Nephron progenitor cell (in vitro differentiated cells): ENCODE measurements around the gene HAAO.

Source experiments
- DNase-seq: peaks from one replicate; pipeline ENCODE4 v3.0.0; 2021
- H3K27ac Mint-ChIP-seq: 2 replicates; pipeline ENCODE4 v1.8.0; 2021; ENCODE audit warnings: mild to moderate bottlenecking, moderate library complexity, mixed read lengths
- H3K27me3 Mint-ChIP-seq: 2 replicates; pipeline ENCODE4 v1.8.0; 2021; ENCODE audit warnings: mild to moderate bottlenecking, low read depth, mixed read lengths; ENCODE audit not compliant: poor library complexity
- H3K36me3 Mint-ChIP-seq: 2 replicates; pipeline ENCODE4 v1.8.0; 2021; ENCODE audit warnings: low read depth, mixed read lengths
- H3K4me1 Mint-ChIP-seq: 2 replicates; pipeline ENCODE4 v1.8.0; 2021; ENCODE audit warnings: mixed read lengths
- H3K4me3 Mint-ChIP-seq: 2 replicates; pipeline ENCODE4 v1.8.0; 2021; ENCODE audit warnings: mild to moderate bottlenecking, moderate library complexity, mixed read lengths
- H3K9me3 Mint-ChIP-seq: 2 replicates; pipeline ENCODE4 v1.8.0; 2021; ENCODE audit warnings: mild to moderate bottlenecking, moderate library complexity, mixed read lengths
- TF ChIP-seq, protein P1 (sequence below): fragments of 200-600 bp; sonication (generic); IDR thresholded peaks from 2 replicates; pipeline ENCODE4 v1.5.0; 2021; ENCODE audit warnings: antibody characterized with exemption

HAAO gene

GRCh38 chr2:42784204-42784880 is 8.0 kb downstream of the HAAO start:
- no peak for DNase-seq
- peaks cover 5% of the 10 kb centered on the region for H3K27me3 Mint-ChIP-seq
- TF ChIP-seq, protein P1, sequence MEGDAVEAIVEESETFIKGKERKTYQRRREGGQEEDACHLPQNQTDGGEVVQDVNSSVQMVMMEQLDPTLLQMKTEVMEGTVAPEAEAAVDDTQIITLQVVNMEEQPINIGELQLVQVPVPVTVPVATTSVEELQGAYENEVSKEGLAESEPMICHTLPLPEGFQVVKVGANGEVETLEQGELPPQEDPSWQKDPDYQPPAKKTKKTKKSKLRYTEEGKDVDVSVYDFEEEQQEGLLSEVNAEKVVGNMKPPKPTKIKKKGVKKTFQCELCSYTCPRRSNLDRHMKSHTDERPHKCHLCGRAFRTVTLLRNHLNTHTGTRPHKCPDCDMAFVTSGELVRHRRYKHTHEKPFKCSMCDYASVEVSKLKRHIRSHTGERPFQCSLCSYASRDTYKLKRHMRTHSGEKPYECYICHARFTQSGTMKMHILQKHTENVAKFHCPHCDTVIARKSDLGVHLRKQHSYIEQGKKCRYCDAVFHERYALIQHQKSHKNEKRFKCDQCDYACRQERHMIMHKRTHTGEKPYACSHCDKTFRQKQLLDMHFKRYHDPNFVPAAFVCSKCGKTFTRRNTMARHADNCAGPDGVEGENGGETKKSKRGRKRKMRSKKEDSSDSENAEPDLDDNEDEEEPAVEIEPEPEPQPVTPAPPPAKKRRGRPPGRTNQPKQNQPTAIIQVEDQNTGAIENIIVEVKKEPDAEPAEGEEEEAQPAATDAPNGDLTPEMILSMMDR, result no peak
- peaks cover 33% of the 10 kb centered on the region for H3K9me3 Mint-ChIP-seq
- H3K36me3 Mint-ChIP-seq, result peaks cover 27% of the 10 kb centered on the region
- no peak overlapping the region for H3K4me3 Mint-ChIP-seq
- H3K4me1 Mint-ChIP-seq, result peaks cover 37% of the 10 kb centered on the region
- no peak overlapping the region for H3K27ac Mint-ChIP-seq

DNA sequence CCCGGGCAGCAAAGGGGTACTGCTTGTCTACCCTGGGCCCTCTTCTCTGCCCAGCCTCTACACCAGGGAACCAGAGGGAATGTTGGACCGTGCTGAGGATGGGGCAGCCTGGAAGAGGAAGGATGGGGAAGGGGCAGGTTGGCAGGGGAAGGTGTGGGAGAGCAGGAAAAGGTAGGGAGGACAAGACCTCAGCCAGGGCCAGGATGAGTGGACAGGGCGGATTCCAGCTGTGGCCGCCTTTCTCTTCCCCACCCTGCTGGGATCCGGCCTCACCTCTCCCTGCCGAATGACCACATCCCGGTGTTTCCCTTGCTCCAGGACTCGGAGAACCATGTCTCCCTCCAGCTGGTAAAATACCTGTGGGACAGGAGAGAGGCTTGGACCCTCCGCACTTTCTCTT is 8.9 kb downstream of the HAAO start:
- H3K36me3 Mint-ChIP-seq, result peaks cover 27% of the 10 kb centered on the region
- no peak overlapping the region for H3K27ac Mint-ChIP-seq
- no peak for DNase-seq
- H3K27me3 Mint-ChIP-seq, result peaks cover 2% of the 10 kb centered on the region
- H3K4me1 Mint-ChIP-seq, result peaks cover 31% of the 10 kb centered on the region
- H3K4me3 Mint-ChIP-seq, result no peak overlapping the region
- TF ChIP-seq, protein P1, result no peak
- peaks cover 41% of the 10 kb centered on the region for H3K9me3 Mint-ChIP-seq

DNA sequence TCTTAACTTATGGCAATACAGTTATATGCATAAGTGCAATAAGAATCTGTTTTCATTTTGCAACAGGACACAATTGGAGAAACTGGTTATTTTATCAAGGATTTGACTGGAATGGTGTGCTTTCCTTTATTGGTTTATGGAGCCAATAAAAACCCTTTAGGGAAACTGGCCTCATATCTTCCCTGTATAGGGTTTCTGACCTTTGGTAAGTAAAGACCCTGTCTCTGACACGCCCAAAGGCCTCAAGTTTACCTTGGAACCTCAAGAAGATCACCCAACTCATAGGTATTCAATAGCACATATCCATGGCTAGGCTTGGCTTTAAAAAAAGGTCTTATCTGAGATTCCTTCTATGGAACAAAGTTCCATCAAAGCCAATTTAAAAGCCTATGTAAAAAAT is 11.2 kb downstream of the HAAO start:
- H3K9me3 Mint-ChIP-seq, result peaks cover 61% of the 10 kb centered on the region
- peaks cover 16% of the 10 kb centered on the region for H3K4me1 Mint-ChIP-seq
- TF ChIP-seq, protein P1, result no peak
- H3K27ac Mint-ChIP-seq, result no peak overlapping the region
- H3K27me3 Mint-ChIP-seq, result no peaks in the 10 kb centered on the region
- no peak for DNase-seq
- no peak overlapping the region for H3K4me3 Mint-ChIP-seq
- peaks cover 44% of the 10 kb centered on the region for H3K36me3 Mint-ChIP-seq

- no peak for DNase-seq
- H3K9me3 Mint-ChIP-seq, result peaks cover 71% of the 10 kb centered on the region
- peaks cover 10% of the 10 kb centered on the region for H3K4me1 Mint-ChIP-seq
Observed at GRCh38 chr2:42777883-42778805, 14.2 kb downstream of the HAAO start.

DNA sequence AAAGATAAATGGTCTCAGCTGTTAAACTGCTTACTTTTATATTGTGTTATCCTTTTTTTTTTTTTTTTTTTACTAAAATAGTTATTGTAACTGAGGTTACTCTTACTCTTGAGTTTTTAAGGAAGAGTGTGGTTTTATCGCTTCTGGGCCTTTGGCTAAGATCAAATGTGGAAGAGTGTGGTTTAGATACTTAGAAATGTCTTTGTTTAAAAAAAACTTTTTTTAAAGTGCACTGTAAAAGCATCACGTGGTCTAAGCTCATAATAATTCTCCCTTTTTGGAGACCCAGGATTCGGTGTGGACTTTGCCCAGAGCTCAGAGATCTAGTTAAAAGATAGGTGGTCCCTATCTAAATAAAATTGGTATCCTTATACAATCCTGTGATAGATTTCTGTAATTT is 16.6 kb downstream of the HAAO start:
- Mint-ChIP-seq H3K9me3 (peaks cover 48% of the 10 kb centered on the region), H3K4me3 (no peak overlapping the region), H3K36me3 (peaks cover 35% of the 10 kb centered on the region), H3K27me3 (peaks cover 4% of the 10 kb centered on the region), H3K4me1 (no peaks in the 10 kb centered on the region), H3K27ac (no peak overlapping the region)
- DNase-seq, result no peak
- TF ChIP-seq, protein P1, result no peak

More at GRCh38 chr2:42777883-42778805, 14.2 kb downstream of the HAAO start:
- TF ChIP-seq, protein P1, result no peak
- Mint-ChIP-seq H3K4me3 (no peak overlapping the region), H3K36me3 (peaks cover 58% of the 10 kb centered on the region), H3K27me3 (peaks cover 4% of the 10 kb centered on the region), H3K27ac (no peak overlapping the region)
